Fibroblast of lung (primary cell): Measurements from ENCODE around the gene KIF11. TPM values are rescaled to one million over a fixed set of nuclear protein-coding genes. Genes with fewer than 3 reads are reported as not detected.
"Not testable (repeated sequence)": the region's sequence is repeated elsewhere in the genome, so short reads cannot be mapped to it uniquely, and the experiment has no call there.

Experiments used
- DNase-seq, 2 donors: peaks; one replicate each; pipeline versions ENCODE4 v3.0.0 to v3.0.0-alpha.2; 2010; ENCODE audit warnings: low read depth in 2 of 2
- H2AFZ ChIP-seq: 2 replicates; pipeline ENCODE4 v1.5.1; 2012; ENCODE audit warnings: low read length, control low read depth, inconsistent platforms
- H3K27ac ChIP-seq: 2 replicates; pipeline ENCODE4 v1.5.1; 2011; ENCODE audit warnings: low read length, control low read depth; ENCODE audit not compliant: insufficient read depth
- H3K27me3 ChIP-seq: 2 replicates; pipeline ENCODE4 v1.5.1; 2011; ENCODE audit warnings: mild to moderate bottlenecking, low read length; ENCODE audit not compliant: control insufficient read depth, insufficient read depth
- H3K36me3 ChIP-seq: 2 replicates; pipeline ENCODE4 v1.5.1; 2011; ENCODE audit warnings: low read length; ENCODE audit not compliant: control insufficient read depth, insufficient read depth
- H3K4me1 ChIP-seq: 2 replicates; pipeline ENCODE4 v1.5.1; 2011; ENCODE audit warnings: low read length; ENCODE audit not compliant: control insufficient read depth, insufficient read depth; ENCODE audit errors: extremely low read depth
- H3K4me2 ChIP-seq: 2 replicates; pipeline ENCODE4 v1.5.1; 2011; ENCODE audit warnings: low read length, control low read depth; ENCODE audit not compliant: insufficient read depth; ENCODE audit errors: extremely low read depth
- H3K4me3 ChIP-seq, 4 experiments: fragments of 200-600 bp in 1 of 4; sonication (generic) in 1 of 4; replicated peaks in 1 of 4; 2 replicates each; pipeline ENCODE4 v1.5.1; 2011 to 2016; ENCODE audit warnings: low read length in 4 of 4, low read depth in 3 of 4, mild to moderate bottlenecking in 3 of 4, control low read depth in 2 of 4, inconsistent platforms in 1 of 4, mixed read lengths in 1 of 4; ENCODE audit not compliant: insufficient read depth in 1 of 4; ENCODE audit errors: control extremely low read depth in 1 of 4
- H3K79me2 ChIP-seq: 2 replicates; pipeline ENCODE4 v1.5.1; 2012; ENCODE audit warnings: mild to moderate bottlenecking, low read length, inconsistent platforms; ENCODE audit not compliant: control insufficient read depth, insufficient read depth
- H3K9ac ChIP-seq: 2 replicates; pipeline ENCODE4 v1.5.1; 2011; ENCODE audit warnings: mild to moderate bottlenecking, low read length, control low read depth; ENCODE audit not compliant: insufficient read depth
- H3K9me3 ChIP-seq: 2 replicates; pipeline ENCODE4 v1.5.1; 2012; ENCODE audit warnings: low read depth, low read length; ENCODE audit not compliant: control insufficient read depth, insufficient read depth
- H4K20me1 ChIP-seq: 2 replicates; pipeline ENCODE4 v1.5.1; 2011; ENCODE audit warnings: low read length; ENCODE audit not compliant: control insufficient read depth, insufficient read depth; ENCODE audit errors: extremely low read depth
- CTCF ChIP-seq, 2 donors: IDR thresholded peaks in 1 of 2; conservative IDR thresholded peaks in 1 of 2; 1 replicate in 1 of 2; 2 replicates in 1 of 2; pipeline ENCODE4 v1.5.1; 2011 to 2012; ENCODE audit warnings: low read length in 2 of 2, control low read depth in 1 of 2, inconsistent platforms in 1 of 2, low read depth in 1 of 2, mild to moderate bottlenecking in 1 of 2
- EZH2 ChIP-seq: IDR thresholded peaks from 2 replicates; pipeline ENCODE4 v1.5.1; 2012; ENCODE audit warnings: low read length, control low read depth, mild to moderate bottlenecking; ENCODE audit errors: missing control alignments
- polyA plus RNA-seq, 2 donors: library from polyadenylated mRNA; depleted of rRNA in 1 of 2; stranded (reverse) in 1 of 2; unstranded in 1 of 2; fragments of >200 nt; gene quantifications; 2 replicates each; pipeline ENCODE4 v1.2.1, GENCODE V29; 2011 to 2012; ENCODE audit warnings: missing spikeins in 1 of 2
- total RNA-seq: library from RNA; depleted of rRNA; stranded (reverse); fragments of >200 nt; gene quantifications from 2 replicates; pipeline ENCODE4 v1.2.1, GENCODE V29; 2014

The KIF11 gene
- total and polyA plus RNA-seq, 2 donors (not counting 1 experiment from before 2014, with no cell fraction given): 7.5 to 8.9 TPM

GRCh38 chr10:92574548-92575261 is 18.2 kb upstream of the KIF11 start:
- H3K4me3 ChIP-seq: peak overlapping the region; percentile 70 to 98 (median 80)
- H3K4me1 ChIP-seq: peaks cover 13% of the 10 kb centered on the region
- H3K9me3 ChIP-seq: no peaks in the 10 kb centered on the region
- no peak for TF ChIP-seq EZH2
- TF ChIP-seq CTCF (conservative IDR thresholded peaks at IDR 0.05 in 1 of 2, IDR thresholded peaks at IDR 0.05 in 1 of 2; ENCODE audit: low read depth in 1 of 2, low read length in 2 of 2): no peak
- peak overlapping the region; percentile 65 for H2AFZ ChIP-seq
- no peaks in the 10 kb centered on the region for H4K20me1 ChIP-seq
- peaks cover 19% of the 10 kb centered on the region for H3K79me2 ChIP-seq
- no peak for DNase-seq
- H3K27me3 ChIP-seq: no peaks in the 10 kb centered on the region
- H3K27ac ChIP-seq: peak overlapping the region; percentile 94
- H3K4me2 ChIP-seq: peak overlapping the region; percentile 78
- H3K9ac ChIP-seq: peak overlapping the region; percentile 74
- H3K36me3 ChIP-seq: no peaks in the 10 kb centered on the region

GRCh38 chr10:92575961-92576360 is 17.0 kb upstream of the KIF11 start:
- TF ChIP-seq CTCF (conservative IDR thresholded peaks at IDR 0.05 in 1 of 2, IDR thresholded peaks at IDR 0.05 in 1 of 2; ENCODE audit: low read depth in 1 of 2, low read length in 2 of 2) (no peak), EZH2 (no peak)
- no peak overlapping the region for H3K4me2 ChIP-seq
- H3K9me3 ChIP-seq: no peaks in the 10 kb centered on the region
- peaks cover 19% of the 10 kb centered on the region for H3K79me2 ChIP-seq
- H4K20me1 ChIP-seq: no peaks in the 10 kb centered on the region
- H3K9ac ChIP-seq: no peak overlapping the region
- H3K36me3 ChIP-seq: no peaks in the 10 kb centered on the region
- no peaks in the 10 kb centered on the region for H3K27me3 ChIP-seq
- H3K4me1 ChIP-seq: peaks cover 13% of the 10 kb centered on the region
- H3K4me3 ChIP-seq: no peak overlapping the region
- DNase-seq: peak in 1 of 2 donors; percentile 72
- H2AFZ ChIP-seq: no peak overlapping the region
- no peak overlapping the region for H3K27ac ChIP-seq

GRCh38 chr10:92582347-92582746 is 10.6 kb upstream of the KIF11 start:
- H2AFZ ChIP-seq, H3K79me2 ChIP-seq, H3K4me1 ChIP-seq, H3K36me3 ChIP-seq, H3K4me3 ChIP-seq, H4K20me1 ChIP-seq, H3K27me3 ChIP-seq, H3K9ac ChIP-seq, H3K9me3 ChIP-seq, H3K27ac ChIP-seq, H3K4me2 ChIP-seq, DNase-seq: not testable (repeated sequence)
